GM21576 (cell line): ENCODE measurements around the gene SEMA4A.
"Not testable (repeated sequence)": the region's sequence is repeated elsewhere in the genome, so short reads cannot be mapped to it uniquely, and the experiment has no call there.

ENCODE experiments used
- ATAC-seq: cut with Tn5 transposase; IDR thresholded peaks from one replicate; pipeline ENCODE4 v1.9.1; 2021; ENCODE audit warnings: mild to moderate bottlenecking, moderate library complexity; ENCODE audit not compliant: unreplicated experiment

The SEMA4A gene

GRCh38 chr1:156190265-156190664, 36.9 kb downstream of the SEMA4A start:
- ATAC-seq: not testable (repeated sequence)

- no peak for ATAC-seq
These were observed 38.0 kb downstream of the SEMA4A start for GRCh38 chr1:156191292-156191964.

- no peak for ATAC-seq
These were observed 39.8 kb downstream of the SEMA4A start for GRCh38 chr1:156193208-156193487.

- peak; percentile 94 for ATAC-seq
These were observed 40.3 kb downstream of the SEMA4A start, which contains the start of gene SLC25A44 for GRCh38 chr1:156193488-156194299. Gene SLC25A44, plus strand, starts transcription at chr1:156194104. Its CDS starts 5,744 bp downstream, at chr1:156199848.

GRCh38 chr1:156194300-156194652, 40.9 kb downstream of the SEMA4A start:
- ATAC-seq: no peak

- no peak for ATAC-seq
These were observed 42.5 kb downstream of the SEMA4A start for GRCh38 chr1:156195853-156196252.

- ATAC-seq: no peak
These were observed 43.1 kb downstream of the SEMA4A start for GRCh38 chr1:156196445-156196844.

GRCh38 chr1:156198831-156199349, 45.5 kb downstream of the SEMA4A start:
- no peak for ATAC-seq

GRCh38 chr1:156200044-156200443, 46.7 kb downstream of the SEMA4A start:
- ATAC-seq: no peak

GRCh38 chr1:156203331-156203730, 49.9 kb downstream of the SEMA4A start:
- no peak for ATAC-seq

GRCh38 chr1:156204686-156205085, 51.3 kb downstream of the SEMA4A start:
- no peak for ATAC-seq

GRCh38 chr1:156211243-156211642, 57.9 kb downstream of the SEMA4A start:
- no peak for ATAC-seq

GRCh38 chr1:156212130-156212529, 58.7 kb downstream of the SEMA4A start:
- ATAC-seq: no peak

GRCh38 chr1:156212833-156213643, 59.7 kb downstream of the SEMA4A start, which contains the start of gene PMF1:
Gene PMF1, plus strand, starts transcription at chr1:156213007. Its CDS starts 9 bp downstream, at chr1:156213016.
- peak; percentile 88 for ATAC-seq

GRCh38 chr1:156213644-156213966, 60.2 kb downstream of the SEMA4A start:
- no peak for ATAC-seq

GRCh38 chr1:156214024-156214748, 60.8 kb downstream of the SEMA4A start:
- ATAC-seq: no peak

GRCh38 chr1:156216361-156217086, 63.1 kb downstream of the SEMA4A start:
- not testable (repeated sequence) for ATAC-seq

GRCh38 chr1:156217871-156218270, 64.5 kb downstream of the SEMA4A start:
- ATAC-seq: no peak

- no peak for ATAC-seq
These were observed 66.8 kb downstream of the SEMA4A start for GRCh38 chr1:156220226-156220625.
